ENCODE results near the gene SLC10A2.

Gene SLC10A2

GRCh38 chr13:103044056-103044455 lies 22.2 kb downstream of the SLC10A2 start:
- no peak for DNase-seq

GRCh38 chr13:103040006-103040405 lies 26.2 kb downstream of the SLC10A2 start:
- no peak for DNase-seq

GRCh38 chr13:103039183-103039582 lies 27.0 kb downstream of the SLC10A2 start:
- no peak for DNase-seq

- DNase-seq = no peak
Measured at GRCh38 chr13:103036268-103036667, 29.9 kb downstream of the SLC10A2 start.

GRCh38 chr13:103033999-103034398 lies 32.2 kb downstream of the SLC10A2 start:
- DNase-seq = no peak

GRCh38 chr13:103031332-103031873 lies 34.8 kb downstream of the SLC10A2 start:
- DNase-seq = no peak

GRCh38 chr13:103030776-103031175 lies 35.4 kb downstream of the SLC10A2 start:
- DNase-seq = no peak

GRCh38 chr13:103029798-103030197 lies 36.4 kb downstream of the SLC10A2 start:
- DNase-seq = no peak

GRCh38 chr13:103022336-103022735 lies 43.9 kb downstream of the SLC10A2 start:
- DNase-seq = no peak

GRCh38 chr13:103018556-103018955 lies 47.7 kb downstream of the SLC10A2 start:
- no peak for DNase-seq

- DNase-seq = no peak
Measured at GRCh38 chr13:103012646-103013045, 53.6 kb downstream of the SLC10A2 start.

GRCh38 chr13:103009051-103009840 lies 57.0 kb downstream of the SLC10A2 start:
- no peak for DNase-seq

- no peak for DNase-seq
Measured at GRCh38 chr13:103007427-103007762, 58.8 kb downstream of the SLC10A2 start.

- DNase-seq = no peak
Measured at GRCh38 chr13:103006641-103007426, 59.4 kb downstream of the SLC10A2 start.

- no peak for DNase-seq
Measured at GRCh38 chr13:103004661-103005345, 61.4 kb downstream of the SLC10A2 start.

- no peak for DNase-seq
Measured at GRCh38 chr13:103003631-103004030, 62.6 kb downstream of the SLC10A2 start.

GRCh38 chr13:103002279-103002678 lies 63.9 kb downstream of the SLC10A2 start:
- no peak for DNase-seq

- DNase-seq = no peak
Measured at GRCh38 chr13:103000157-103000556, 66.1 kb downstream of the SLC10A2 start.

- no peak for DNase-seq
Measured at GRCh38 chr13:102999499-102999898, 66.7 kb downstream of the SLC10A2 start.
